ENCODE data around the gene ANKMY2.
A peak's percentile ranks its signal among the peaks of the same experiment; 100 is the strongest.

ANKMY2 gene

GRCh38 chr7:16644157-16644556 lies 1.4 kb downstream of the ANKMY2 start:
- H3K9me2 ChIP-seq (replicated peaks; ENCODE audit: control insufficient read depth, low read length), result no peaks in the 10 kb centered on the region
- peaks cover 49% of the 10 kb centered on the region for H3K4me1 ChIP-seq (ENCODE audit: control insufficient read depth, low read length)
- no peaks in the 10 kb centered on the region for H3K27me3 ChIP-seq (ENCODE audit: control insufficient read depth, low read length)
- no peak for TF ChIP-seq CTCF (IDR thresholded peaks at IDR 0.05; ENCODE audit: low read depth, low read length, poor library complexity, severe bottlenecking)
- TF ChIP-seq EZH2phosphoT487 (IDR thresholded peaks at IDR 0.05; ENCODE audit: borderline replicate concordance, low read length), result no peak
- H3K27ac ChIP-seq (ENCODE audit: low read depth, low read length), result no peak overlapping the region
- no peaks in the 10 kb centered on the region for H3K9me3 ChIP-seq (ENCODE audit: control insufficient read depth, insufficient read depth, low read length)
- H3K36me3 ChIP-seq (ENCODE audit: control insufficient read depth, low read length), result peaks cover 30% of the 10 kb centered on the region
- H3K4me3 ChIP-seq (ENCODE audit: low read length), result peak overlapping the region; percentile 93
- peak overlapping the region; percentile 77 for H3K4me2 ChIP-seq (ENCODE audit: low read length)
- H3K79me2 ChIP-seq (ENCODE audit: control insufficient read depth, low read length), result peaks cover 65% of the 10 kb centered on the region
- H3F3A ChIP-seq (ENCODE audit: control insufficient read depth, insufficient read depth), result peaks cover 17% of the 10 kb centered on the region
- peaks cover 26% of the 10 kb centered on the region for H4K20me1 ChIP-seq (ENCODE audit: control insufficient read depth, insufficient read depth, low read depth, low read length)

GRCh38 chr7:16638282-16639280 lies 7.0 kb downstream of the ANKMY2 start:
- H4K20me1 ChIP-seq (ENCODE audit: control insufficient read depth, insufficient read depth, low read depth, low read length), result no peaks in the 10 kb centered on the region
- TF ChIP-seq CTCF (IDR thresholded peaks at IDR 0.05; ENCODE audit: low read depth, low read length, poor library complexity, severe bottlenecking), result no peak
- TF ChIP-seq EZH2phosphoT487 (IDR thresholded peaks at IDR 0.05; ENCODE audit: borderline replicate concordance, low read length), result no peak
- H3K4me3 ChIP-seq (ENCODE audit: low read length), result no peak overlapping the region
- H3K4me2 ChIP-seq (ENCODE audit: low read length), result no peak overlapping the region
- peaks cover 14% of the 10 kb centered on the region for H3K4me1 ChIP-seq (ENCODE audit: control insufficient read depth, low read length)
- H3K36me3 ChIP-seq (ENCODE audit: control insufficient read depth, low read length), result peaks cover 18% of the 10 kb centered on the region
- H3K9me3 ChIP-seq (ENCODE audit: control insufficient read depth, insufficient read depth, low read length), result no peaks in the 10 kb centered on the region
- H3K27me3 ChIP-seq (ENCODE audit: control insufficient read depth, low read length), result no peaks in the 10 kb centered on the region
- H3K27ac ChIP-seq (ENCODE audit: low read depth, low read length), result no peak overlapping the region
- no peaks in the 10 kb centered on the region for H3K9me2 ChIP-seq (replicated peaks; ENCODE audit: control insufficient read depth, low read length)
- H3K79me2 ChIP-seq (ENCODE audit: control insufficient read depth, low read length), result peaks cover 20% of the 10 kb centered on the region
- peaks cover 15% of the 10 kb centered on the region; the same call in 1 of the 2 replicates for H3F3A ChIP-seq (ENCODE audit: control insufficient read depth, insufficient read depth)

GRCh38 chr7:16637379-16637778 lies 8.2 kb downstream of the ANKMY2 start:
- no peaks in the 10 kb centered on the region for H3K27me3 ChIP-seq (ENCODE audit: control insufficient read depth, low read length)
- H3K4me3 ChIP-seq (ENCODE audit: low read length), result no peak overlapping the region
- TF ChIP-seq CTCF (IDR thresholded peaks at IDR 0.05; ENCODE audit: low read depth, low read length, poor library complexity, severe bottlenecking), result no peak
- no peak for TF ChIP-seq EZH2phosphoT487 (IDR thresholded peaks at IDR 0.05; ENCODE audit: borderline replicate concordance, low read length)
- peaks cover 10% of the 10 kb centered on the region; the same call in 1 of the 2 replicates for H3K79me2 ChIP-seq (ENCODE audit: control insufficient read depth, low read length)
- no peaks in the 10 kb centered on the region for H4K20me1 ChIP-seq (ENCODE audit: control insufficient read depth, insufficient read depth, low read depth, low read length)
- H3K36me3 ChIP-seq (ENCODE audit: control insufficient read depth, low read length), result peaks cover 15% of the 10 kb centered on the region
- H3K9me3 ChIP-seq (ENCODE audit: control insufficient read depth, insufficient read depth, low read length), result no peaks in the 10 kb centered on the region
- no peaks in the 10 kb centered on the region for H3K9me2 ChIP-seq (replicated peaks; ENCODE audit: control insufficient read depth, low read length)
- H3K4me2 ChIP-seq (ENCODE audit: low read length), result no peak overlapping the region
- peaks cover 3% of the 10 kb centered on the region for H3K4me1 ChIP-seq (ENCODE audit: control insufficient read depth, low read length)
- H3F3A ChIP-seq (ENCODE audit: control insufficient read depth, insufficient read depth), result peaks cover 4% of the 10 kb centered on the region; the same call in 1 of the 2 replicates
- no peak overlapping the region for H3K27ac ChIP-seq (ENCODE audit: low read depth, low read length)

All from DOHH2 (cell line).